ENCODE data around the gene CASK. TPM values are rescaled to one million over a fixed set of nuclear protein-coding genes. Genes with fewer than 3 reads are reported as not detected.
A peak's percentile ranks its signal among the peaks of the same experiment; 100 is the strongest.

Gene CASK
- total RNA-seq, 4 donors from 2014 or later = 21.3 to 28.7 (median 24.0) TPM

GRCh38 chrX:41490446-41490845 is 432.9 kb downstream of the CASK start:
- intact Hi-C loops (cut with DNase I) = no loop called here

GRCh38 chrX:41482154-41482850 is 441.1 kb downstream of the CASK start:
- 75% methylated on average over 5 of the region's 5 CpGs for WGBS
- Histone ChIP-seq H3K4me1 (peaks cover 0 to 9% (median 4%) of the 10 kb centered on the region in 4 donors), H3K4me3 (no peak overlapping the region), H3K9me3 (peaks cover 0 to 12% (median 0%) of the 10 kb centered on the region in 4 donors), H3K27ac (replicated peaks in 1 of 4) (no peak overlapping the region), H3K27me3 (no peaks in the 10 kb centered on the region), H3K36me3 (no peaks in the 10 kb centered on the region)
- TF ChIP-seq EP300 (IDR thresholded peaks at IDR 0.05) (no peak), POLR2A (IDR thresholded peaks at IDR 0.05; ENCODE audit: low read depth) (no peak), POLR2AphosphoS5 (IDR thresholded peaks at IDR 0.05) (no peak)
- TF ChIP-seq, protein P1, sequence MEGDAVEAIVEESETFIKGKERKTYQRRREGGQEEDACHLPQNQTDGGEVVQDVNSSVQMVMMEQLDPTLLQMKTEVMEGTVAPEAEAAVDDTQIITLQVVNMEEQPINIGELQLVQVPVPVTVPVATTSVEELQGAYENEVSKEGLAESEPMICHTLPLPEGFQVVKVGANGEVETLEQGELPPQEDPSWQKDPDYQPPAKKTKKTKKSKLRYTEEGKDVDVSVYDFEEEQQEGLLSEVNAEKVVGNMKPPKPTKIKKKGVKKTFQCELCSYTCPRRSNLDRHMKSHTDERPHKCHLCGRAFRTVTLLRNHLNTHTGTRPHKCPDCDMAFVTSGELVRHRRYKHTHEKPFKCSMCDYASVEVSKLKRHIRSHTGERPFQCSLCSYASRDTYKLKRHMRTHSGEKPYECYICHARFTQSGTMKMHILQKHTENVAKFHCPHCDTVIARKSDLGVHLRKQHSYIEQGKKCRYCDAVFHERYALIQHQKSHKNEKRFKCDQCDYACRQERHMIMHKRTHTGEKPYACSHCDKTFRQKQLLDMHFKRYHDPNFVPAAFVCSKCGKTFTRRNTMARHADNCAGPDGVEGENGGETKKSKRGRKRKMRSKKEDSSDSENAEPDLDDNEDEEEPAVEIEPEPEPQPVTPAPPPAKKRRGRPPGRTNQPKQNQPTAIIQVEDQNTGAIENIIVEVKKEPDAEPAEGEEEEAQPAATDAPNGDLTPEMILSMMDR (IDR thresholded peaks at IDR 0.05) = no peak
- no peak for DNase-seq (ENCODE audit: extremely low spot score)
- intact Hi-C loops (cut with DNase I) = no loop called here

More at GRCh38 chrX:41490446-41490845, 432.9 kb downstream of the CASK start:
- Histone ChIP-seq H3K27me3 (no peaks in the 10 kb centered on the region), H3K4me3 (no peak overlapping the region), H3K36me3 (no peaks in the 10 kb centered on the region), H3K27ac (replicated peaks in 1 of 4) (peak overlapping the region in 3 of 4 donors; percentile 57 to 73 (median 71)), H3K9me3 (no peaks in the 10 kb centered on the region), H3K4me1 (peaks cover 0 to 14% (median 0%) of the 10 kb centered on the region in 4 donors)
- 83% methylated on average over 3 of the region's 3 CpGs for WGBS
- DNase-seq (ENCODE audit: extremely low spot score) = no peak
- TF ChIP-seq EP300 (IDR thresholded peaks at IDR 0.05) = no peak
- TF ChIP-seq POLR2AphosphoS5 (IDR thresholded peaks at IDR 0.05) = no peak
- TF ChIP-seq, protein P1 (IDR thresholded peaks at IDR 0.05) = no peak
- no peak for TF ChIP-seq POLR2A (IDR thresholded peaks at IDR 0.05; ENCODE audit: low read depth)

GRCh38 chrX:41481264-41482109 is 441.9 kb downstream of the CASK start:
- 60% methylated on average over 5 of the region's 6 CpGs for WGBS
- Histone ChIP-seq H3K27me3 (no peaks in the 10 kb centered on the region), H3K9me3 (peaks cover 0 to 12% (median 0%) of the 10 kb centered on the region in 4 donors), H3K4me1 (peaks cover 0 to 9% (median 4%) of the 10 kb centered on the region in 4 donors), H3K36me3 (no peaks in the 10 kb centered on the region), H3K27ac (replicated peaks in 1 of 4) (no peak overlapping the region), H3K4me3 (no peak overlapping the region)
- TF ChIP-seq, protein P1 (IDR thresholded peaks at IDR 0.05) = peak in 1 of 3 experiments; percentile 25
- TF ChIP-seq POLR2A (IDR thresholded peaks at IDR 0.05; ENCODE audit: low read depth) = no peak
- intact Hi-C loops (cut with DNase I) = no loop called here
- DNase-seq (ENCODE audit: extremely low spot score) = no peak

GRCh38 chrX:41480508-41481260 is 442.7 kb downstream of the CASK start:
- TF ChIP-seq EP300 (IDR thresholded peaks at IDR 0.05) (no peak), POLR2AphosphoS5 (IDR thresholded peaks at IDR 0.05) (no peak), POLR2A (IDR thresholded peaks at IDR 0.05; ENCODE audit: low read depth) (no peak)
- TF ChIP-seq, protein P1 (IDR thresholded peaks at IDR 0.05) = no peak
- Histone ChIP-seq H3K27me3 (no peaks in the 10 kb centered on the region), H3K9me3 (peaks cover 0 to 12% (median 0%) of the 10 kb centered on the region in 4 donors), H3K4me3 (no peak overlapping the region), H3K4me1 (peaks cover 0 to 9% (median 4%) of the 10 kb centered on the region in 4 donors), H3K36me3 (no peaks in the 10 kb centered on the region), H3K27ac (replicated peaks in 1 of 4) (no peak overlapping the region)
- DNase-seq (ENCODE audit: extremely low spot score) = no peak
- 87% methylated on average over 12 of the region's 13 CpGs for WGBS
- intact Hi-C loops (cut with DNase I) = no loop called here
